K562 treated with DMSO at 1 percent for 48 hours (cell line): ENCODE results near the gene TMEM269. TPM values are rescaled to one million over a fixed set of nuclear protein-coding genes. Genes with fewer than 3 reads are reported as not detected.

Source experiments
- total RNA-seq: library from RNA; unstranded; fragments of 300-600 nt; gene quantifications from 2 replicates; pipeline ENCODE4 v1.2.3, GENCODE V29; 2022; ENCODE audit warnings: low replicate concordance; ENCODE audit errors: extremely low read depth

Gene TMEM269
- total RNA-seq = not detected in 2 replicates

GRCh38 chr1:42784946-42785693, at the start of gene TMEM269:
Gene TMEM269, plus strand, starts transcription at chr1:42784991. Its CDS starts 4,903 bp downstream, at chr1:42789894.

GRCh38 chr1:42739753-42740700, 44.8 kb upstream of the TMEM269 start, which contains the start of gene CLDN19:
Gene CLDN19, minus strand, starts transcription at chr1:42740236. Its CDS starts 173 bp downstream, at chr1:42740063.

GRCh38 chr1:42766741-42767509, 17.9 kb upstream of the TMEM269 start, which contains the start of the genes C1orf50 and P3H1:
Gene C1orf50, plus strand, starts transcription at chr1:42767249. Its CDS starts 63 bp downstream, at chr1:42767312.
Gene P3H1, minus strand, starts transcription at chr1:42767028. Its CDS starts 57 bp downstream, at chr1:42766971.

GRCh38 chr1:42816585-42817439, 32.0 kb downstream of the TMEM269 start, which contains the start of the genes ERMAP and SVBP:
Gene ERMAP, plus strand, starts transcription at chr1:42817122. Its CDS starts 13,327 bp downstream, at chr1:42830449.
Gene SVBP, minus strand, starts transcription at chr1:42817397. Its CDS starts 853 bp downstream, at chr1:42816544.

GRCh38 chr1:42846257-42847110, 61.7 kb downstream of the TMEM269 start, which contains the start of gene ZNF691:
Gene ZNF691, plus strand, starts transcription at chr1:42846613. Its CDS starts 3,046 bp downstream, at chr1:42849659.

Other genes starting within 250 kb of the TMEM269 start
- gene PPIH, start 126.6 kb upstream of the TMEM269 start, total RNA-seq = not detected in 2 replicates
- 639 and 731 TPM in 2 replicates for gene YBX1, start 102.6 kb upstream of the TMEM269 start, total RNA-seq
- not detected in 2 replicates for gene CLDN19, start 44.8 kb upstream of the TMEM269 start, total RNA-seq
- 281 TPM in 1 of 2 replicates, not detected in the other for gene P3H1, start 18.0 kb upstream of the TMEM269 start, total RNA-seq
- gene C1orf50, start 17.7 kb upstream of the TMEM269 start, total RNA-seq = not detected in 2 replicates
- not detected in 2 replicates for gene ERMAP, start 32.1 kb downstream of the TMEM269 start, total RNA-seq
- gene SVBP, start 32.4 kb downstream of the TMEM269 start, total RNA-seq = not detected in 2 replicates
- not detected in 2 replicates for gene ZNF691, start 61.6 kb downstream of the TMEM269 start, total RNA-seq
- gene SLC2A1, start 173.9 kb downstream of the TMEM269 start, total RNA-seq = 1,332 TPM in 1 of 2 replicates, not detected in the other